Astrocyte (in vitro differentiated cells and primary cell): ENCODE results near the gene TCF19. TPM values are rescaled to one million over a fixed set of nuclear protein-coding genes. Genes with fewer than 3 reads are reported as not detected.

Experiments
- DNase-seq: peaks from one replicate; pipeline ENCODE4 v3.0.0-alpha.2; 2010; ENCODE audit warnings: low read depth
- FAIRE-seq: peaks from 2 replicates; lab custom pipeline; 2011; peaks lifted over from hg19 to GRCh38; lab: Jason Lieb, UNC
- H2AFZ ChIP-seq: 2 replicates; pipeline ENCODE4 v1.6.0; 2012; ENCODE audit warnings: low read depth, low read length, inconsistent platforms
- H3K27ac ChIP-seq: 2 replicates; pipeline ENCODE4 v1.5.1; 2011; ENCODE audit warnings: low read depth, low read length, inconsistent platforms
- H3K27me3 ChIP-seq: 2 replicates; pipeline ENCODE4 v1.6.0; 2011; ENCODE audit warnings: low read length, inconsistent platforms; ENCODE audit not compliant: insufficient read depth
- H3K36me3 ChIP-seq: 2 replicates; pipeline ENCODE4 v1.5.1; 2011; ENCODE audit warnings: low read length, inconsistent platforms; ENCODE audit not compliant: insufficient read depth
- H3K4me1 ChIP-seq: 2 replicates; pipeline ENCODE4 v1.5.1; 2011; ENCODE audit warnings: low read length, inconsistent platforms; ENCODE audit not compliant: insufficient read depth
- H3K4me2 ChIP-seq: 2 replicates; pipeline ENCODE4 v1.6.0; 2012; ENCODE audit warnings: low read length, inconsistent platforms
- H3K4me3 ChIP-seq: 2 replicates; pipeline ENCODE4 v1.5.1; 2011; ENCODE audit warnings: low read depth, mild to moderate bottlenecking, low read length, inconsistent platforms; ENCODE audit not compliant: insufficient read depth
- H3K79me2 ChIP-seq: 2 replicates; pipeline ENCODE4 v1.6.0; 2012; ENCODE audit warnings: mild to moderate bottlenecking, low read length, inconsistent platforms; ENCODE audit not compliant: insufficient read depth
- H3K9ac ChIP-seq: 2 replicates; pipeline ENCODE4 v1.6.0; 2012; ENCODE audit warnings: mild to moderate bottlenecking, low read length, inconsistent platforms
- H3K9me3 ChIP-seq: 2 replicates; pipeline ENCODE4 v1.5.1; 2012; ENCODE audit warnings: low read depth, mild to moderate bottlenecking, low read length, inconsistent platforms; ENCODE audit not compliant: insufficient read depth
- H4K20me1 ChIP-seq: 2 replicates; pipeline ENCODE4 v1.6.0; 2012; ENCODE audit warnings: low read length, inconsistent platforms; ENCODE audit not compliant: insufficient read depth
- H3K27ac Mint-ChIP-seq: one replicate; pipeline ENCODE4 v1.8.0; 2021; ENCODE audit warnings: mild to moderate bottlenecking, mixed read lengths; ENCODE audit not compliant: unreplicated experiment
- H3K27me3 Mint-ChIP-seq: one replicate; pipeline ENCODE4 v1.8.0; 2021; ENCODE audit warnings: low read depth, mixed read lengths; ENCODE audit not compliant: unreplicated experiment
- H3K36me3 Mint-ChIP-seq: one replicate; pipeline ENCODE4 v1.8.0; 2021; ENCODE audit warnings: low read depth, mixed read lengths; ENCODE audit not compliant: unreplicated experiment
- H3K4me1 Mint-ChIP-seq: one replicate; pipeline ENCODE4 v1.8.0; 2021; ENCODE audit warnings: low read depth, mixed read lengths; ENCODE audit not compliant: unreplicated experiment
- H3K4me3 Mint-ChIP-seq: one replicate; pipeline ENCODE4 v1.8.0; 2021; ENCODE audit warnings: mild to moderate bottlenecking, moderate library complexity, mixed read lengths; ENCODE audit not compliant: unreplicated experiment
- H3K9me3 Mint-ChIP-seq: one replicate; pipeline ENCODE4 v1.8.0; 2021; ENCODE audit warnings: mild to moderate bottlenecking, mixed read lengths; ENCODE audit not compliant: unreplicated experiment
- CTCF ChIP-seq: IDR thresholded peaks from 2 replicates; pipeline ENCODE4 v1.5.1; 2011; ENCODE audit warnings: low read depth, mild to moderate bottlenecking, inconsistent platforms, low read length, moderate library complexity; ENCODE audit not compliant: insufficient read depth
- EZH2 ChIP-seq: IDR thresholded peaks from 2 replicates; pipeline ENCODE4 v1.6.1; 2012; ENCODE audit warnings: mild to moderate bottlenecking, low read length, inconsistent platforms; ENCODE audit not compliant: insufficient read depth
- total RNA-seq: library from RNA; stranded (reverse); gene quantifications from 2 replicates; pipeline ENCODE4 v1.2.1, GENCODE V29; 2021

Gene TCF19
- total RNA-seq, 1 donor from 2014 or later = 2.5 TPM

GRCh38 chr6:31131595-31131994 lies 26.8 kb upstream of the TCF19 start:
- Mint-ChIP-seq H3K27me3 (no peaks in the 10 kb centered on the region), H3K4me1 (peaks cover 4% of the 10 kb centered on the region), H3K4me3 (no peak overlapping the region), H3K36me3 (peaks cover 5% of the 10 kb centered on the region), H3K9me3 (no peaks in the 10 kb centered on the region), H3K27ac (no peak overlapping the region)
- no peaks in the 10 kb centered on the region for H3K36me3 ChIP-seq
- H4K20me1 ChIP-seq = no peaks in the 10 kb centered on the region
- no peaks in the 10 kb centered on the region for H3K4me1 ChIP-seq
- DNase-seq (no peak), FAIRE-seq (no peak)
- no peak overlapping the region for H3K27ac ChIP-seq
- H3K4me2 ChIP-seq = no peak overlapping the region
- no peaks in the 10 kb centered on the region for H3K27me3 ChIP-seq
- H2AFZ ChIP-seq = no peak overlapping the region
- H3K4me3 ChIP-seq = no peak overlapping the region
- H3K79me2 ChIP-seq = no peaks in the 10 kb centered on the region
- H3K9me3 ChIP-seq = no peaks in the 10 kb centered on the region
- TF ChIP-seq EZH2 (no peak), CTCF (no peak)
- H3K9ac ChIP-seq = no peak overlapping the region

GRCh38 chr6:31132806-31133205 lies 25.6 kb upstream of the TCF19 start:
- FAIRE-seq = no peak
- H3K9me3 Mint-ChIP-seq = no peaks in the 10 kb centered on the region
- no peaks in the 10 kb centered on the region for H3K4me1 Mint-ChIP-seq
- no peak overlapping the region for H3K27ac ChIP-seq
- H3K36me3 ChIP-seq = no peaks in the 10 kb centered on the region
- no peak overlapping the region for H2AFZ ChIP-seq
- no peaks in the 10 kb centered on the region for H3K27me3 Mint-ChIP-seq
- no peak overlapping the region for H3K4me2 ChIP-seq
- peaks cover 6% of the 10 kb centered on the region for H3K36me3 Mint-ChIP-seq
- no peaks in the 10 kb centered on the region for H4K20me1 ChIP-seq
- no peak overlapping the region for H3K4me3 Mint-ChIP-seq
- H3K79me2 ChIP-seq = no peaks in the 10 kb centered on the region
- TF ChIP-seq EZH2 = no peak
- TF ChIP-seq CTCF = no peak
- no peaks in the 10 kb centered on the region for H3K27me3 ChIP-seq
- DNase-seq = no peak
- no peaks in the 10 kb centered on the region for H3K4me1 ChIP-seq
- H3K27ac Mint-ChIP-seq = no peak overlapping the region
- H3K9ac ChIP-seq = no peak overlapping the region
- H3K9me3 ChIP-seq = no peaks in the 10 kb centered on the region
- no peak overlapping the region for H3K4me3 ChIP-seq

GRCh38 chr6:31135710-31136109 lies 22.7 kb upstream of the TCF19 start:
- Histone ChIP-seq H3K27ac (no peak overlapping the region), H3K79me2 (no peaks in the 10 kb centered on the region), H3K9ac (no peak overlapping the region), H3K9me3 (no peaks in the 10 kb centered on the region), H3K4me3 (no peak overlapping the region), H3K4me2 (no peak overlapping the region), H4K20me1 (no peaks in the 10 kb centered on the region), H3K36me3 (no peaks in the 10 kb centered on the region), H3K27me3 (no peaks in the 10 kb centered on the region), H3K4me1 (no peaks in the 10 kb centered on the region), H2AFZ (no peak overlapping the region)
- TF ChIP-seq CTCF (no peak), EZH2 (no peak)
- Mint-ChIP-seq H3K27me3 (no peaks in the 10 kb centered on the region), H3K27ac (no peak overlapping the region), H3K4me3 (peak overlapping the region; percentile 14), H3K36me3 (peaks cover 2% of the 10 kb centered on the region), H3K4me1 (peaks cover 7% of the 10 kb centered on the region), H3K9me3 (no peaks in the 10 kb centered on the region)
- DNase-seq = no peak
- FAIRE-seq = no peak
